Fibroblast of mammary gland (primary cell): ENCODE measurements around the gene ANKDD1A.

Experiments used
- DNase-seq: peaks from one replicate; pipeline ENCODE4 v3.0.0-alpha.2; 2010; ENCODE audit warnings: low read depth
- H3K4me3 ChIP-seq: 2 replicates; pipeline ENCODE4 v1.5.1; 2011; ENCODE audit warnings: low read depth, mild to moderate bottlenecking, low read length, moderate library complexity; ENCODE audit not compliant: control insufficient read depth
- TF ChIP-seq, protein P1 (sequence below): conservative IDR thresholded peaks from 2 replicates; pipeline ENCODE4 v1.5.1; 2011; ENCODE audit warnings: low read depth, low read length, inconsistent platforms; ENCODE audit not compliant: control insufficient read depth, insufficient read depth

ANKDD1A gene

DNA sequence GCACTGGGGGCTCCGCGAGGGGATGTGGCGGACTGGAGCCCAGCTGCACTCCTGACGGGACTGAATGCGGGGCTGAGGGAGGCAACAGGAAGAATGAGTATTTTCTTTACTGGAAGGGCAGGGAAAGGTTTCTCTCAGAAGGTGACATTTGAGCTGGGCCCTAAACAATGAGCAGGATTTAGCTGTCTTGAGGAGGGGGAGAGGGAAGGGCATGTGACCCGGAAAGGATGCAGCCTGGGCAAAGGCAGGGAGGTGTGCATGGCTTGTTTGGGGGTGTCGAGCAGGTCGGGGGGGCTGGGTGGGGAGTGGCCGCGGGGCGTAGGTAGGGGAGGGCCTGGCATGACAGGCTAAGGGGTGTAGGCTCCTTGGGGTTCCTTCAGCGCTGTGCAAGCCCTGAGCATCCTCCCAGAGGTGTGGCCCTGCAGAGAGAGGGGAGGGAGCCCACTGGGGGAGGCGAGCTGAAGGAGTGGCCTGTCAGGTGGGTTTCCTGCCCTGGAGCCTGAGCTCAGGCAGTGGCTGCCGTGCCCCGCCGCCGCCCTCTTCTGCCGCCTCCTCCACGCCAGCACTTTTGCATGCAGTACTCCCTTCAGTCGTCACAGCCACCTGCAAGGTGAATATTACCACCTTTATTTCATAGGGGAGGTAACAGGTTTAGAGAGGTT lies 17.2 kb upstream of the ANKDD1A start:
- no peak for DNase-seq
- TF ChIP-seq, protein P1, sequence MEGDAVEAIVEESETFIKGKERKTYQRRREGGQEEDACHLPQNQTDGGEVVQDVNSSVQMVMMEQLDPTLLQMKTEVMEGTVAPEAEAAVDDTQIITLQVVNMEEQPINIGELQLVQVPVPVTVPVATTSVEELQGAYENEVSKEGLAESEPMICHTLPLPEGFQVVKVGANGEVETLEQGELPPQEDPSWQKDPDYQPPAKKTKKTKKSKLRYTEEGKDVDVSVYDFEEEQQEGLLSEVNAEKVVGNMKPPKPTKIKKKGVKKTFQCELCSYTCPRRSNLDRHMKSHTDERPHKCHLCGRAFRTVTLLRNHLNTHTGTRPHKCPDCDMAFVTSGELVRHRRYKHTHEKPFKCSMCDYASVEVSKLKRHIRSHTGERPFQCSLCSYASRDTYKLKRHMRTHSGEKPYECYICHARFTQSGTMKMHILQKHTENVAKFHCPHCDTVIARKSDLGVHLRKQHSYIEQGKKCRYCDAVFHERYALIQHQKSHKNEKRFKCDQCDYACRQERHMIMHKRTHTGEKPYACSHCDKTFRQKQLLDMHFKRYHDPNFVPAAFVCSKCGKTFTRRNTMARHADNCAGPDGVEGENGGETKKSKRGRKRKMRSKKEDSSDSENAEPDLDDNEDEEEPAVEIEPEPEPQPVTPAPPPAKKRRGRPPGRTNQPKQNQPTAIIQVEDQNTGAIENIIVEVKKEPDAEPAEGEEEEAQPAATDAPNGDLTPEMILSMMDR = no peak
- H3K4me3 ChIP-seq = no peak overlapping the region

DNA sequence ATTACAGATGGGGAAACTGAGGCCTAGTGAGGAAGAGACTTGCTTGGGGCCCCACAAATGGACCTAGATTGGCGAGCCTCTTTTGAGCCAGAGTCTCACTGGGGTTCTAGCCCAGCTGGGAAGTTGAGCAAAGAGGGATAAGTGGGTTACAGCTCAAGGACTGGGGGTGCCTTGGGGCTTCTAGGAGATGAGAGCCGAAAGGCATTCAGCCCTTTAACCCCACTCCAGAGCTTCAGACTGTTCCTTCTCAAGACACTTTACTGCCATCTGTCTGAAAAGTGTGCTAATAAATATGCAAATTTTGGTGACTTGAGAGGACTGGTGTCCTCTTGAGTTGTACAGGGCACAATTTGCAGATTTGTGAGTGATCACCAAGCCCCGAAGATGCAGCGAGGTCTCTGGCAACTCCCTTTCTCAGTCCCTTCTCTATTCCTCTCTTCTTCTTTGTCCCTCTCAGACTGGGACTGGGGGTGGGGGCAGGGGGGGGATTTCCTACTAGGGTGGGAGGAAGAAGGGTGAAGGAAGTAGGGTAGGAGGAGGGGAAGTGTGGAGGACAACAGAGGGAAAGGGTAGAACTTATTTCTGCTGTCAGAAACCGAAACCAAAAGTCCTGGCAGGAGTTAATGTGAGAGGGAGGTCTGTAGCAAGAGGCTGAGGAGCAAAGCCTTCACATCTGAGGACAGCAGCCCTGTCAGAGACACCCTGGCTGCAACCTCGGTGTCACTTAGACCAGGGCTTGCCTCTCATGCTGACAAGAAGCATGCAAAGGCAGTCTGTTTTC lies 16.2 kb upstream of the ANKDD1A start:
- no peak overlapping the region for H3K4me3 ChIP-seq
- TF ChIP-seq, protein P1 = no peak
- peak; percentile 49 for DNase-seq

DNA sequence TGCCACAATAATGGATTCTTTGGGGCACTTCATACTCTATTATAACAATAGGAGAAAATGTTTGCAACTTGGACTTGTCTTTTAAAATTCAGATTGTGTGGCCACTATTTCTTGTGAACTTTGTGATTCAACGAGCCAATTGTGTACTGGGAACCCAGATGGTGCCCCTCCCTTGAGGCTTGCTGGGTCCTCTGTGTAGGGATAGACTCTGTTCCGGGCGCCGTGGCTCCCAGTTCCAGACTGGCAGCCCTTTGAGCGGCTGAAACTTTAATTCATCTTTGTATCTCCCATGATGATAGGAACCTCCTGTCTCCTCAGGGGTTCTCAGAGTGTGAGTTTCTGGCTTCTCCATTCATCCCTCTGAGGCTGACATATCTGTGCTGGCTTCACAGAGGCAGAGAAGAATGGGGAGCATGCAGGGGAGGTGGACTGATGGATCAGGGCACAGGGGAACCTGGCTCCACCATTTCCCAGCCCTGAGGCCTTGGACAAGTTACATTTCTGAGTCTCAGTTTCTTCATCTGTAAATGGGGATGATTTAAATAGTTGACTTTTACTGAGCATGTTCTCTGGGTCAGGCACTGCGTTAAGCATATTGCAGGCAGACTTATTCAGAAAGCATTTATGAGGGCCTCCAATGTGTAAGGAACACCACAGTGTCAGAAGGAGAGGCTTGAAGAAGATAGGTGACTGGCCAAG lies 15.2 kb upstream of the ANKDD1A start:
- TF ChIP-seq, protein P1 = no peak
- DNase-seq = no peak
- no peak overlapping the region for H3K4me3 ChIP-seq

DNA sequence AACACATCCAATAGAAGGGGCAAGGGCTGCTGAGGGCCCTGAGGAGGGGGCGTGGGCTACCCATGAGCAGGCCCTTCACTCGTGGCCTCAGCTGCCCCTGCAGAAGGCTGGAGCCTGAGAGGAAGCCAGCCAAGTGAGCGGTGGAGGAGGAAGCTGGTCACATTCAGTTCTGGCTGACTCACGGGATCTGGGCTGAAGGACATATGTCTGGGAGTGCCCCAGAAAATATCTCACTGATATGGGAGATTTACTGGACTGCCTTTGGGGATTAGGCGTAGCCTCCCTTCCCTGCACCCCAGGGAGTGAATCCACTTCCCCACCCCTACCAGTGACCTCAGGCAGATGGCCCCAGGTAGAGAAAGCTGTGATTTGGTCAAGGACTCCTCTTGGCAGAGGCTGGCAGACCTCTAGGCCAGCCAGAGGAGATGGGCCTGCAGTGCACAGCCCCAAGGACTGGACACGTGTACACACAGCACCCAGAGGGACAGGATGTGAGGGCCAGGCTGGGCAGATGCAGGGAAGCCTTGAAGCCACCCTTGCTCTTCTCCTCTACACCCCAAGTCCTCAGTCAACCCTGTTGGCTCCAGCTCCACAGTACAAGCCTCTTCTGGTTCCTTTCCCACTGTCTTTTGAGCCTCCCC lies 14.2 kb upstream of the ANKDD1A start:
- TF ChIP-seq, protein P1 = no peak
- DNase-seq = peak; percentile 87
- H3K4me3 ChIP-seq = no peak overlapping the region

DNA sequence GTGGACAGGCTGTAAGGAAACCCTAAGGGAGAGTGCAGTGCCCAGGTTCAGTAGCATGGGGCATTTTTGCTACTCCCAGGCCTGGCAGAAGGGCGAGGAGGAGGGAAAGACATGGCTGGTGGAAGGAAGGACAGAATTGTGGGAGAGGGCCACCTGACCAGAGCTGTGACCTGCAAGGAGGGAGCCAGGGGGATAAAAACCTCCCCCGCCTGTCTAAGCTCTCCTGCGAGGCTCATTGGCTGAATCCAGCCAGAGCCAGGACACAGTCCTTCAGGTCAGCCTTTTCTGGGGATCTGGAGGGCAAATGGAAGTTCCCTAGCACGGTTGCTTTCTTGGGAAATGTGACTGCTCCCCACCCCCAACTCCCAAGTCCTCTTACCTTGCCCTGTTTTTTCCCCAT lies 13.3 kb upstream of the ANKDD1A start:
- DNase-seq = no peak
- H3K4me3 ChIP-seq = no peak overlapping the region
- TF ChIP-seq, protein P1 = no peak

DNA sequence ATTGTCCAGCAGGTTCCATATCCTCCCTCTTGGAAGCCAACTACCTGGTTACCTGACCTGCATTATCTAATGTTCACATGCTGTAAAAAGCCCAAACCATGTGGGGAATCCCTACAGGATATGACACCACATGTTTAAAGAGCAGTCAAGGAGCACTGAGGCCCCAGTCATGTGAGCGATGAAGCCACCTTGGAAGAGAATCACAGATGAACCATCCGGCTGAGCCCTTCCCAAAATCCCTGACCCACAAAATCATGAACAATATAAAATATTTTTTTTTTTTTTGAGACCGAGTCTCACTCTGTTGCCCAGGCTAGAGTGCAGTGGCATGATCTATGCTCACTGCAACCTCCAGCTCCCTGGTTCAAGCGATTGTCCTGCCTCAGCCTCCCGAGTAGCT lies 10.6 kb upstream of the ANKDD1A start:
- no peak overlapping the region for H3K4me3 ChIP-seq
- TF ChIP-seq, protein P1 = no peak
- DNase-seq = no peak
